Pancreas (tissue), 10 donors: ENCODE results near the gene TRAF3. TPM values are rescaled to one million over a fixed set of nuclear protein-coding genes. Genes with fewer than 3 reads are reported as not detected.
A peak's percentile ranks its signal among the peaks of the same experiment; 100 is the strongest.

Experiments
- ATAC-seq, 4 donors: fragments of 200-7000 bp; cut with Tn5 transposase; one replicate each; pipeline versions ENCODE4 v1.8.0 to v1.9.1; 2020; ENCODE audit warnings: mild to moderate bottlenecking in 4 of 4, moderate library complexity in 4 of 4
- DNase-seq, 6 donors: peaks; one replicate each; pipeline ENCODE4 v3.0.0-alpha.2; 2020
- FAIRE-seq: peaks from 2 replicates; lab custom pipeline; 2012; peaks lifted over from hg19 to GRCh38; lab: Jason Lieb, UNC
- H3K27ac ChIP-seq, 4 donors: fragments of 200-600 bp; sonication (generic); 1 replicate in 3 of 4; 2 replicates in 1 of 4; pipeline versions ENCODE4 v1.5.0 to v1.8.0; 2020
- H3K27me3 ChIP-seq, 4 donors: fragments of 200-600 bp; one replicate each; pipeline ENCODE4 v1.8.0; 2021
- H3K36me3 ChIP-seq, 3 donors: fragments of 200-600 bp; sonication (generic) in 1 of 3; one replicate each; pipeline versions ENCODE4 v1.5.0 to v1.8.0; 2020 to 2021
- H3K4me1 ChIP-seq, 3 donors: fragments of 200-600 bp; one replicate each; pipeline ENCODE4 v1.8.0; 2021
- H3K4me3 ChIP-seq, 4 donors: fragments of 200-600 bp; sonication (generic) in 2 of 4; one replicate each; pipeline versions ENCODE4 v1.5.0 to v1.8.0; 2020 to 2021
- H3K9me3 ChIP-seq, 4 donors: fragments of 200-600 bp; one replicate each; pipeline ENCODE4 v1.8.0; 2021
- WGBS, 2 donors: extraction: QIAGEN DNeasy Blood & Tissue Kit; methylation state at CpG; one replicate each; pipeline ENCODE4 v1.1.7; 2013; 5-methylcytosine and 5-hydroxymethylcytosine counted together
- intact Hi-C, 3 donors: fragments of 100-400 bp; cut with DNase I; formaldehyde crosslinking; loops; one replicate each; pipeline versions ENCODE4 v1.11.1 to v1.14.2; 2022
- polyA plus RNA-seq, 2 donors: library from polyadenylated mRNA; stranded (reverse); fragments of 200-250 nt; gene quantifications; one replicate each; pipeline ENCODE4 v1.2.3, GENCODE V29; 2013
- total RNA-seq, 6 donors: library from RNA; stranded (reverse); fragmentation: NEBNext Ultra II Directional in 4 of 6; extraction: Animal tissue kit (Norgen Biotek cat#: 25700) in 4 of 6; gene quantifications; one replicate each; pipeline versions ENCODE4 v1.2.1 to v1.2.4, GENCODE V29; 2021 to 2023
- TF ChIP-seq, protein P1 (sequence below), 4 donors: fragments of 200-600 bp; sonication (generic) in 3 of 4; IDR thresholded peaks; one replicate each; pipeline versions ENCODE4 v1.5.0 to v1.8.0; 2021; ENCODE audit warnings: antibody characterized with exemption in 4 of 4
- donor health status: healthy with polysubstance abuse.
- donor health status: DM: no; HTN: no; CAD: no; lungs with moderate emphysema.
- donor health status: DM: no; HTN: no; CAD: no.
- donor health status: control.
- donor health status: control.
- donor health status: Bipolar disorder and iron deficiency.
- donor health status: DM: yes; HTN: yes; CAD: no.
- donor health status: DM: no; HTN: no; CAD: no.
- donor health status: DM: no; HTN: no; CAD: no.
- donor health status: DM: yes; HTN: yes; CAD: no.

Gene TRAF3
- total and polyA plus RNA-seq, 8 donors: 3.6 to 14.7 (median 6.1) TPM

DNA sequence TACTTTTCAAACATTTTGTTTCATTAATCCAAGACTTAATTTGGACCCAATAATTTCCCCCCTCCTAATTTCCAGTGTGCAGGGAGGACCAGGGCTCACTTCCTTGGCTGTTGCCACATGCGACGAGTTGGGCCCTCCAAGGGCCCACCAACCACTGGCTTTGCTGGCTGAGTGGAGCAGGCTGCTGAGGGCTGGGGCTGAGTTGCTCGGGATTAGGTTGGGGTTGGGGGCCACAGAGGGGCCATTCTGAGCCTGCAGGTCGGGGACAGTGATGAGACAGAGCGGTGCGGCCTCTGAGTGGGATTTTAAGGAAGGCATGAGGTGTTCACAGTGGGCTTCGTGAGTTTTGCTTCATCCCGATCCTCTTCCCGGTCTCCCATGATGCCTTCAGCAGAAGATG lies 6.1 kb upstream of the TRAF3 start:
- no peak for ATAC-seq
- no peak for FAIRE-seq
- Histone ChIP-seq H3K27ac (no peak overlapping the region), H3K9me3 (no peaks in the 10 kb centered on the region), H3K36me3 (no peaks in the 10 kb centered on the region), H3K27me3 (no peaks in the 10 kb centered on the region), H3K4me1 (no peaks in the 10 kb centered on the region), H3K4me3 (no peak overlapping the region)
- intact Hi-C loops: no loop called here
- 84 to 93% methylated on average over 9 of the region's 9 CpGs for WGBS, 2 donors
- no peak for DNase-seq
- TF ChIP-seq, protein P1, sequence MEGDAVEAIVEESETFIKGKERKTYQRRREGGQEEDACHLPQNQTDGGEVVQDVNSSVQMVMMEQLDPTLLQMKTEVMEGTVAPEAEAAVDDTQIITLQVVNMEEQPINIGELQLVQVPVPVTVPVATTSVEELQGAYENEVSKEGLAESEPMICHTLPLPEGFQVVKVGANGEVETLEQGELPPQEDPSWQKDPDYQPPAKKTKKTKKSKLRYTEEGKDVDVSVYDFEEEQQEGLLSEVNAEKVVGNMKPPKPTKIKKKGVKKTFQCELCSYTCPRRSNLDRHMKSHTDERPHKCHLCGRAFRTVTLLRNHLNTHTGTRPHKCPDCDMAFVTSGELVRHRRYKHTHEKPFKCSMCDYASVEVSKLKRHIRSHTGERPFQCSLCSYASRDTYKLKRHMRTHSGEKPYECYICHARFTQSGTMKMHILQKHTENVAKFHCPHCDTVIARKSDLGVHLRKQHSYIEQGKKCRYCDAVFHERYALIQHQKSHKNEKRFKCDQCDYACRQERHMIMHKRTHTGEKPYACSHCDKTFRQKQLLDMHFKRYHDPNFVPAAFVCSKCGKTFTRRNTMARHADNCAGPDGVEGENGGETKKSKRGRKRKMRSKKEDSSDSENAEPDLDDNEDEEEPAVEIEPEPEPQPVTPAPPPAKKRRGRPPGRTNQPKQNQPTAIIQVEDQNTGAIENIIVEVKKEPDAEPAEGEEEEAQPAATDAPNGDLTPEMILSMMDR (IDR thresholded peaks at IDR 0.05): no peak

DNA sequence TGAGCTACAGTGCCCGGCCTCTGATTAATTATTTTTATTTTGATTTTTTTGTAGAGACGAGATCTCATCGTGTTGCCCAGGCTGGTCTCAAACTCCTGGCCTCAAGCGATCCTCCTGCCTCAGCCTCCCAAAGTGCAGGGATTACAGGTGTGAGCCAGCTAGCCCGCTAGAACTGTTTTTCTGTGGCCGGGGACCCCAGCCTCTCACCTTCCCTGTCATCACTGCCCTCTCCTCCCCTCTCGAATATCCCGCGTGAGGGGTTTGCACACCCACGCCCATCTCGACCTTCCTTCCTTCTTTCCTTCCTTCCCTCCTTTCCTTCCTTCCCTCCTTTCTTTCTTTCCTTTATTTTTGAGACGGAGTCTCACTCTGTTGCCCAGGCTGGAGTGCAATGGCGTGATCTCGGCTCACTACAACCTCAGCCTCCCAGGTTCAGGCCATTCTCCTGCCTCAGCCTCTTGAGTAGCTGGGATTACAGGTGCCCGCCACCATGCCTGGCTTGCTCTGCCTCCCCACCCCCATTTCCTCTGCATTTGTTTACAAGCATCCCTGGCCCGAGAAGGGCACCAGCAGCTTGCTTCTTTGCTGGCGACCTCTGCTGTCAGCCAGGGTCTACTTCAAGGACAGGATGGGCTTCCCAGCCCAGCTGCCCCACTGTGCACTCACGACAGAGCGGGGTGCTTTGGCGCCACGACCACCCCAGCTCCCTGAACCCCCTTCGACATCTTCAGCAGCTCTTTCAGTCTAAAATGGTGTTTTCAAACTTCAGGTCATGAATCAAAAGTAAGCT lies 4.3 kb upstream of the TRAF3 start:
- no peaks in the 10 kb centered on the region for H3K4me1 ChIP-seq
- no peak for ATAC-seq
- no peaks in the 10 kb centered on the region for H3K36me3 ChIP-seq
- 66 to 75% methylated on average over 22 of the region's 22 CpGs for WGBS, 2 donors
- no peak overlapping the region for H3K27ac ChIP-seq
- DNase-seq: no peak
- intact Hi-C loops: no loop called here
- no peaks in the 10 kb centered on the region for H3K9me3 ChIP-seq
- H3K27me3 ChIP-seq: no peaks in the 10 kb centered on the region
- no peak for FAIRE-seq
- H3K4me3 ChIP-seq: no peak overlapping the region
- TF ChIP-seq, protein P1 (IDR thresholded peaks at IDR 0.05): no peak

DNA sequence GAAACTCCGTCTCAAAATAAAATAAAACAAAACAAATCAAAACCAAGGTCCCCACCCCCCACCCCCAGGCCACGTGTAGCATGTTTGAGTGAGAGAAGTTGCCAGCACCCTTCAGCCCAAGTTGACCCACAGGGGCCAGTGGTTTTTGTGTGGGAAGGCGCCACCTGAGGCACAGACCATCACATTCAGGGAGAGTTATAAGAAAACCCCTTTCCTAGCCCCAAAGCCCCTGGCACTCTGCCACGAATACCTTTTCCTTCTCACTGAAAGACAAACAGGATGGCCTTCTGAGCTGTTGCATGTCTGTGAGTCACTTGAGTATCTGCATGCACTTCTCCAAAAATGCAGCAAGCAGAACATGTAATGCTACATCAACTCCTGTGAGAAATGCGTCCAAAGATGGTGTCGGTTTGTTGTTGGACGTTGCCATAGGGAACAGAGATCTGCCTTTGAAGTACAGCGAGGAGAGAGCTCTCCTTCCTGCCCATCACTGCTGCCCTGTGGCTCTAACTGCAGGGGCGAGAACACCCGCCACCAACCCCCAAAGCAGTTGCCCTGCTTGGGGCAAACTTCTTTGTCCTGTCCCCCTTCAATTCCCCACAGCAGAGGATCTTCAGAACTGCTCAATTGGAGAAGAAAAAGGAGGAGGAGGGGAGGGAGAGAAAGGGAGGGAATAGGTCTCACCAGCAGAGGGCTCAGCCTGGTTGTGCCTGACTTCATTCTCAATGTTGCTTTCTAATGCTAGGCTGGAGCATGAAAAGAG lies 2.7 kb upstream of the TRAF3 start:
- Histone ChIP-seq H3K27ac (no peak overlapping the region), H3K9me3 (no peaks in the 10 kb centered on the region), H3K36me3 (no peaks in the 10 kb centered on the region), H3K27me3 (no peaks in the 10 kb centered on the region), H3K4me3 (no peak overlapping the region), H3K4me1 (peaks cover 0 to 5% (median 0%) of the 10 kb centered on the region in 3 donors)
- peak in 3 of 6 donors; percentile 30 to 48 (median 40) for DNase-seq
- TF ChIP-seq, protein P1 (IDR thresholded peaks at IDR 0.05): peak; percentile 22 to 44 (median 34)
- FAIRE-seq: no peak
- WGBS, 2 donors: 32 to 37% methylated on average over 10 of the region's 10 CpGs
- intact Hi-C loops: no loop called here
- ATAC-seq: peak; percentile 47 to 77 (median 68)

DNA sequence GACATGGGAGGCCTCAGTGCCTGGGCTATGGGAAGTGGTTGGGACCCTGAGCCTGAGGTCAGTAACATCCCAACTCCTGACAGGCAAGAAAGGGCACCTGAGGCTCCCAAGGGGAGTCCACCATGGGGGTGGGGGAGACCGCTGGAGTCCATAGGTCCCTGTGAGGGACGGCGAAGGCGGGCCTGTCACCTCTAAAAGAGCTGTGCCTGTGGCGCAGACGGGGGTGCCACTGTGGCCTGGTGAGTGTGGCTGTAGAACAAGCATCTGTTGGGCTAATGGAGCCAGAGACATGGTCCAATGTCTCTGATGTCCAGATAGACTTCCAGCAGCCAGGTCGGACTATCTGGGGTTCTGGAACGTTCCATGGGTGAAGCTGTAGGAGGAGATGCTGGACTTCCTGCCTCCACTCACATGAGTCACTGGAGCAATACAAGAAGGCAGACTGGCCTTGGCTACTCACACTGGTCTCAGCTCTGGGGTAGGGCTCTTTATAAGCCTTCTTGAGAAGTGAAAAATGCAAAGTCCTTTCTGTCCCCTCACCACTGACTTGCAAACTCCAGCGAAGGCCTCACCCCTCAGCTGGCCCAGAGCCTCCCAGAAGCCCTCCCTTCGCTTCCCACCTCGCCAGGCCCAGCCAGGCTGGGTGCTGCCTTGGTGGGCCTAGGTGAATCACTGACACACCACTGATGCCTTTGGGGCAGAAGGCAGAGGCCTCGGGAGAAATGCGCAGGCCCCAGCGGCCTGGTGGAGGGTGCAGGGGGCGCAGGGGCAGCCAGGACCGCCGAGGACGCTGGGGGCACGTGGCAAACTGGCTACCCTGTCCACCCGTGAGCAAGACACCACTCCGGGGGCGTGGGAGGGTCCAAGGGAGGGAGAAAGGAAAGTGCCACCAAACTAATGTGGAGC lies 1.1 kb upstream of the TRAF3 start:
- Histone ChIP-seq H3K4me1 (peaks cover 0 to 8% (median 0%) of the 10 kb centered on the region in 3 donors), H3K27me3 (no peaks in the 10 kb centered on the region), H3K27ac (peak overlapping the region; percentile 26 to 58 (median 50)), H3K9me3 (no peaks in the 10 kb centered on the region), H3K36me3 (no peaks in the 10 kb centered on the region), H3K4me3 (no peak overlapping the region)
- WGBS, 2 donors: 88 to 90% methylated on average over 22 of the region's 22 CpGs
- DNase-seq: peak in 4 of 6 donors; percentile 25 to 70 (median 34)
- TF ChIP-seq, protein P1 (IDR thresholded peaks at IDR 0.05): no peak
- no peak for FAIRE-seq
- intact Hi-C loops: no loop called here
- peak; percentile 23 to 60 (median 35) for ATAC-seq
